ENCODE results near the gene SYNE1.

SYNE1 gene

DNA sequence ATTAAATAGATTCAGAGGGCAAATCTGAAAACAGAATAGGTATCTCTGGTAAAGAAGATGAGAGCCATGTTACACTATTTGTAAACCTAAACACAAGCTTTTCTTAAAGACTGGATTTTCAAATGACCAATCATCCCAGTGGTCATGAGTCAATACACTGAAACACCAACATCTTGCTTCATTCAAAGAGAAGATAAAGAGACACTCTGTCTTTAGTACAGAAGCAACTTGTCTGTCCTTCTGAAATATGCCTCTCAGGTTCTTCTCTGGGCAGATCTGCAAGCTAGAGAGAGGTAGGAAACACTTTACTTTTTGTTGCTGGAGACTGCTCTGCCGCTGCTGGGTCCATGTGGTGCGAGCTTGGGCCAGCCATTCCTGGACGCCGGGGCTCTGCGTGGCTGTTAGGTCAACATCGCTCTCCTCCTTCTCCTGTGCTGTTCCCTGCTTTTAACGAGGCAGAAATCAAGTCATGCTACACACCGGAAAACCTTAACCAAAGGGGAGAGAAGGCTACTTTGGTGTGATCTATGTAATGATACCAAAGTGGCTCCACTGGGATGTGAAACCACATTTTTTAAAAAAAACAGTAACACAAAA is 368.2 kb downstream of the SYNE1 start:
- no peak overlapping the region for H3K4me3 ChIP-seq (ENCODE audit: low read depth, low read length)

GRCh38 chr6:152267967-152268845 is 369.0 kb downstream of the SYNE1 start:
- no peak for TF ChIP-seq CTCF (IDR thresholded peaks at IDR 0.05; ENCODE audit: borderline replicate concordance, insufficient read depth, low read depth, low read length)
- H3K4me3 ChIP-seq (ENCODE audit: low read depth, low read length): no peak overlapping the region

More for the DNA sequence above, 368.2 kb downstream of the SYNE1 start:
- TF ChIP-seq CTCF (IDR thresholded peaks at IDR 0.05; ENCODE audit: borderline replicate concordance, insufficient read depth, low read depth, low read length): no peak

DNA sequence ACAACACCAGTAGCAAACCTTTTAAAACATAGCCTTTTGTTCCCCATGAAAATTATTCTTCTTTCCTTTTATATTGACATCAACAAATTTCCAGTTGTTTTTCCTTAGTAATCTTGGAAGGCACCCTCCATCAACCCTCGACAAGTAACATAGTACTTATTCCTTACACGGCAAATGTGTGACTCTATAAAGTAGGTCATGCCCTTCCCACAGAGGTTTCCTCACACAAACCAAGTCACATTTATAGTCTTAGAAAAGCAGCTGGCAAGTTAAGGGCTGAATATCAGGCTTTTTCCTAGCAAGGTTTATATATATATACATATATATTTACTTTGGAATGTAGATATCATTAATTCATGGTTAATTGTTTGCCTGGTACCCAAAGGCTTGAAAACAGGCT is 371.5 kb downstream of the SYNE1 start:
- no peak for TF ChIP-seq CTCF (IDR thresholded peaks at IDR 0.05; ENCODE audit: borderline replicate concordance, insufficient read depth, low read depth, low read length)

GRCh38 chr6:152263582-152263981 is 373.6 kb downstream of the SYNE1 start:
- no peak overlapping the region for H3K4me3 ChIP-seq (ENCODE audit: low read depth, low read length)
- no peak for TF ChIP-seq CTCF (IDR thresholded peaks at IDR 0.05; ENCODE audit: borderline replicate concordance, insufficient read depth, low read depth, low read length)

More for the DNA sequence above, 371.5 kb downstream of the SYNE1 start:
- no peak overlapping the region for H3K4me3 ChIP-seq (ENCODE audit: low read depth, low read length)

DNA sequence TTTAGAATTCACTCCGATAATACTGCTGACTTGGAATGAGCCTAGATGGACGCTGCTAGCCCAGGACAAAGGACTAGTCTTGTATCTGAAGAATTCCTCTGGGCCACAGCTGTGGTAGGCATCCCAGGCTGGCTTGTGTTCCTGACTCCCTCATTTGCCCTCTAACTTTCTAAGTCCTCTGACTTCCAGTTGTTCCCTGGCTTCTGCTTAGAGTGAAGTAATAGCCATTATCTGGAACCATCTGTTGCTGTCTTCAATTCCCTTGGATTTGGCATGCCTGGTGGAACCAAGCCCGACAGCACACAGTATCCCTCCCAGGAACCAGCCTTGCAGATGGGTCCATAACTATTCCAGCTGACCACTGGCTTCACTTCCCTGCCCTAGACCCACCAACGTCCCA is 376.0 kb downstream of the SYNE1 start:
- no peak for TF ChIP-seq CTCF (IDR thresholded peaks at IDR 0.05; ENCODE audit: borderline replicate concordance, insufficient read depth, low read depth, low read length)
- no peak overlapping the region for H3K4me3 ChIP-seq (ENCODE audit: low read depth, low read length)

GRCh38 chr6:152259234-152259633 is 377.9 kb downstream of the SYNE1 start:
- no peak overlapping the region for H3K4me3 ChIP-seq (ENCODE audit: low read depth, low read length)
- no peak for TF ChIP-seq CTCF (IDR thresholded peaks at IDR 0.05; ENCODE audit: borderline replicate concordance, insufficient read depth, low read depth, low read length)

DNA sequence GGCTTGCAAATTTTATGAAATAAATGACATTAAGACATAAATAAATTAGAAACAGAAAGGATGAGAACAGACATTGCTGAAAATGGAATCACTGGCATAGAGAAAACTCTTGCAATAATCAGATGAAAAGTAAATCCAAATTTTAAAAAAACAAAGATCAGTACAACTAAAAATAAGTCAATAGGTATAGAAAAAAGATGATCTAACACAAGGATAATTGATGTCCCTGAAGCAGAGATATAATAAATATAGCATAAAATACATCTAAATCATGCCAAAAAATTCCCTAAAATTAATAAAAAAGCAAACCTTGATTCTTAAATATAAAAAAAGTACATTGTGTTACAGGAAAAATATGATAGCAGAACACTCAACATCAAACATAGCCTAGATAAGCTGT is 379.6 kb downstream of the SYNE1 start:
- no peak for TF ChIP-seq CTCF (IDR thresholded peaks at IDR 0.05; ENCODE audit: borderline replicate concordance, insufficient read depth, low read depth, low read length)

More for the DNA sequence above, 379.6 kb downstream of the SYNE1 start:
- no peak overlapping the region for H3K4me3 ChIP-seq (ENCODE audit: low read depth, low read length)
